HG03280 (cell line): ENCODE data around the gene PRPF8.

Experiments
- ATAC-seq: cut with Tn5 transposase; IDR thresholded peaks from one replicate; pipeline ENCODE4 v1.9.1; 2021; ENCODE audit warnings: mild to moderate bottlenecking, moderate library complexity; ENCODE audit not compliant: unreplicated experiment

The PRPF8 gene

GRCh38 chr17:1646199-1646875, 38.3 kb downstream of the PRPF8 start:
- no peak for ATAC-seq

- no peak for ATAC-seq
These were observed 39.2 kb downstream of the PRPF8 start, which contains the start of gene SCARF1 for GRCh38 chr17:1645207-1646171. Gene SCARF1, minus strand, starts transcription at chr17:1645732. Its CDS starts 35 bp downstream, at chr17:1645697.

GRCh38 chr17:1644493-1645206, 40.0 kb downstream of the PRPF8 start:
- no peak for ATAC-seq

- no peak for ATAC-seq
These were observed 40.6 kb downstream of the PRPF8 start for GRCh38 chr17:1643999-1644492.

GRCh38 chr17:1643293-1643998, 41.2 kb downstream of the PRPF8 start:
- no peak for ATAC-seq

GRCh38 chr17:1641065-1641403, 43.6 kb downstream of the PRPF8 start:
- no peak for ATAC-seq

GRCh38 chr17:1640329-1641064, 44.2 kb downstream of the PRPF8 start:
- no peak for ATAC-seq

- ATAC-seq: no peak
These were observed 45.0 kb downstream of the PRPF8 start for GRCh38 chr17:1639549-1640180.

- no peak for ATAC-seq
These were observed 45.9 kb downstream of the PRPF8 start for GRCh38 chr17:1638624-1639300.

GRCh38 chr17:1638171-1638590, 46.5 kb downstream of the PRPF8 start:
- ATAC-seq: no peak

GRCh38 chr17:1636732-1637285, 47.9 kb downstream of the PRPF8 start:
- ATAC-seq: no peak

GRCh38 chr17:1635675-1636465, 48.8 kb downstream of the PRPF8 start:
- no peak for ATAC-seq

- no peak for ATAC-seq
These were observed 49.6 kb downstream of the PRPF8 start for GRCh38 chr17:1634841-1635650.

GRCh38 chr17:1630662-1631061, 54.0 kb downstream of the PRPF8 start:
- no peak for ATAC-seq

GRCh38 chr17:1629504-1630310, 55.0 kb downstream of the PRPF8 start:
- no peak for ATAC-seq

GRCh38 chr17:1628856-1629503, 55.7 kb downstream of the PRPF8 start:
- peak; percentile 54 for ATAC-seq
